OCI-LY3 (cell line): ENCODE measurements around the gene GLP1R.

ENCODE experiments used
- EZH2phosphoT487 ChIP-seq: fragments of 200-600 bp; shearing (Covaris generic); IDR thresholded peaks from 2 replicates; pipeline ENCODE4 v1.6.1; 2018; ENCODE audit warnings: antibody characterized with exemption, mixed run types, low read depth
- TF ChIP-seq, protein P1 (sequence below): fragments of 200-600, 300-600 bp; sonication (generic); IDR thresholded peaks from 2 replicates; pipeline ENCODE4 v1.5.1; 2014; ENCODE audit warnings: antibody characterized with exemption, low read length, low read depth

DNA sequence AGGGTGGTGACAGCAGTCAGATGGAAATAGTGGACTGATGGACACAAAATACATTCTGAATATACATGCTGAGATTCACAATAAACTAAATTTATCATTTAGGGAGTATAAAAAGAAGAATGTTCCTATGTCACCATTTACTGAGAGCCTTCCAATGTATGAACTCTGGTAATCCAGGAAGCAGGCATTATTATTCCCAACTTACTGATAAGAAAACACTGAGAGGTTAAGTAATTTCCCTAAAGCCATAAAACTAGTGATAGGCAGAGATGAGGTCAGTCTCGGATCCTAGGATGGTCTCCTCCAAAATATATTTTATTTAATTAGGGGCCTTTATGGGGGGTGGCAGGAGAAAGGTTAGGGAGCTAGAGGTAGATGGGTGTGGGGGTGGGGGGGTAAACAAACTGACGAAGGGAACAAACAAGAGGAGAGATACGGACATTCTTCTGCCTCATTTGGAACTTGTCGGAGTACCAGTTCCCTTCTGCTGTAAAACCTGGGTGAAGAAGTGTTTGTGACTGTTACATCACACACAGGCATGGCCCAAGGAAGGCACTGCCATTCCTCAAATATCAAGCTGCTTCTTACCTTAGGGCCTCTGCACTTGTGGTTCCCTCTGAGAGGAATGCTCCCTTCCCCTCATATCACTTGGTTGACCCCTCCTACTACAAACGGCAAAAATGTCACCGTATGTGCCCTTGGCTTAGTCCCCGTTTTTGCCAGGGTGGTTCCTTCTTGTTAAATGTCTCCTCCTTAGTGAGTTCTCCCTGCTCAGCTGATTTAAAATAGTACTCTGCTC lies 59.7 kb downstream of the GLP1R start:
- TF ChIP-seq, protein P1, sequence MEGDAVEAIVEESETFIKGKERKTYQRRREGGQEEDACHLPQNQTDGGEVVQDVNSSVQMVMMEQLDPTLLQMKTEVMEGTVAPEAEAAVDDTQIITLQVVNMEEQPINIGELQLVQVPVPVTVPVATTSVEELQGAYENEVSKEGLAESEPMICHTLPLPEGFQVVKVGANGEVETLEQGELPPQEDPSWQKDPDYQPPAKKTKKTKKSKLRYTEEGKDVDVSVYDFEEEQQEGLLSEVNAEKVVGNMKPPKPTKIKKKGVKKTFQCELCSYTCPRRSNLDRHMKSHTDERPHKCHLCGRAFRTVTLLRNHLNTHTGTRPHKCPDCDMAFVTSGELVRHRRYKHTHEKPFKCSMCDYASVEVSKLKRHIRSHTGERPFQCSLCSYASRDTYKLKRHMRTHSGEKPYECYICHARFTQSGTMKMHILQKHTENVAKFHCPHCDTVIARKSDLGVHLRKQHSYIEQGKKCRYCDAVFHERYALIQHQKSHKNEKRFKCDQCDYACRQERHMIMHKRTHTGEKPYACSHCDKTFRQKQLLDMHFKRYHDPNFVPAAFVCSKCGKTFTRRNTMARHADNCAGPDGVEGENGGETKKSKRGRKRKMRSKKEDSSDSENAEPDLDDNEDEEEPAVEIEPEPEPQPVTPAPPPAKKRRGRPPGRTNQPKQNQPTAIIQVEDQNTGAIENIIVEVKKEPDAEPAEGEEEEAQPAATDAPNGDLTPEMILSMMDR, result no peak
- no peak for TF ChIP-seq EZH2phosphoT487
